HuH-7 (cell line): Measurements from ENCODE around the gene KIF1A.
"Not testable (repeated sequence)": the region's sequence is repeated elsewhere in the genome, so short reads cannot be mapped to it uniquely, and the experiment has no call there.

Experiments
- DNase-seq: peaks from one replicate; pipeline ENCODE4 v3.0.0; 2011; ENCODE audit warnings: low spot score

The KIF1A gene

GRCh38 chr2:240785424-240786335 lies 34.3 kb downstream of the KIF1A start:
- DNase-seq: no peak

- no peak for DNase-seq
Measured at GRCh38 chr2:240784629-240785423, 35.2 kb downstream of the KIF1A start.

- no peak for DNase-seq
Measured at GRCh38 chr2:240783819-240784621, 36.0 kb downstream of the KIF1A start.

GRCh38 chr2:240782886-240783818 lies 36.9 kb downstream of the KIF1A start:
- no peak for DNase-seq

- DNase-seq: no peak
Measured at GRCh38 chr2:240782221-240782885, 37.7 kb downstream of the KIF1A start.

GRCh38 chr2:240781471-240782220 lies 38.4 kb downstream of the KIF1A start:
- DNase-seq: no peak

DNA sequence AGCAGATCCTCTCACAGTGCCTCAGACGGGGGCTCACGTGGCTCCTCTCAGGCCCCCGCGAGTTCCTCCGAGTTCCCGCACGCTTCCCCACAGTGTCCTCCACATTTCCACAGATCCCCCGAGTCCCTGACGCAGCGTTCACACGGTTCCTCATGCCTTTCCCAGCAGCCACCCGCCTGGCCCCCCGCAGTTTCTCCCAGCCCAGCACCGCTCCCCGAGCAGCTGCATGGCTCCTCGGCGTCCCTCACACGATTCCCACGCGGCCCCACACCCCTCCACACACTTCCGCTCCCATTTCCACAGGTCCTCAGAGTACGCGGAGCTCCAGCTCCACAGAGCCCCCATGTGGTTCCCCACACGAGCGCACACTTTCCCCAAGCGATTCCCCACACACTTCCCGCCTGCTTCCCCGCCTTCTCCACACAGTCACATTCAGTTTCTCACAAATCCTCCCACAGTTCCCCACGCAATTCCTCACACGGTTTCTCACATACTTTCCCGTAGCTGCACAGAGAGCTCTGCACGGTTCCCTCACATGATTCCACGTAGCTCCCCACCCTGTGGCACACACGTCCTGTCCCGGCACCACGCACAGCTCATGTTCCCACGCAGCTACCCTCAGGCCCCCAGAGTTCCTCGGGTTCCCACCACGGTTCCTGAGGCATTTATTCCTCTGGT lies 39.9 kb downstream of the KIF1A start:
- no peak for DNase-seq

GRCh38 chr2:240779250-240779832 lies 40.7 kb downstream of the KIF1A start:
- DNase-seq: not testable (repeated sequence)

DNA sequence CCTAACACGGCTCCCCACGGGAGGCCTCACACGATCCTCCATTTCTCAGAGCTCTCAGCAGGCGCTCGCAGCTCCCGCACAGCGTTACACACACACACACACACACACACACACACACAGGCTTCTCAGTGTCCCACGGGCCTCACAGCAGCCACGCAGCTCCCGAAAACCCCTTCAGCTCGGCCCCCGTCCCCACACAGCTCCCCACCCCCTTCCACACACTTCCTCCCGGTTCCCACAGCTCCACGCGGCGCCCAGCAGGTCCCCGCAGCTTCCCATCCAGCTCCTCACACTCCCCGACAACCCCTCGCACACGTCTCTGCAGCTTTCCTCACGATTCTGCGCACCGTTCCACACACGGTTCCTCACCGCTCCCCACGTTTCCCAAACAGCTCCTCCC lies 41.6 kb downstream of the KIF1A start:
- no peak for DNase-seq

GRCh38 chr2:240777456-240778212 lies 42.4 kb downstream of the KIF1A start:
- DNase-seq: no peak

DNA sequence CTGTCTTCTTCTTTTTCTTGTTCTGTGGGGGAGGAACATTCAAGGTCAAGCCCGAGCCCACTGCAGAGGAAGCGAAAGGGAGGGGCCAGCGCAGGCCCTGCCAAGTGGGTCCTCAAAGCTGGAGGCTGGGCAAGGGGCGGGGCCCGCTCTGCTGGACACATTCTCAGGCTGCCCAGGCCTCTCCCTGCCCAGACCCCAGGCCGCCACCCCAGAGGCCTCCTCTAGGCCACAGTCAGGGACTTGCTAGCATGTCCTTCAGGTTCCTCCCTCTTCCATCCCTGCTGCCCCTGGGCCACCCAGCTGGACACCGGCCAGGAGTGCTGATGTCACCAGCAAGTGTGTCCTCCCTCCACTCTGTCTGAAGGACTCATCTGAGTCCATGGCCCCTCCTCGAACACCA lies 44.1 kb downstream of the KIF1A start:
- DNase-seq: no peak

GRCh38 chr2:240774856-240775255 lies 45.2 kb downstream of the KIF1A start:
- DNase-seq: no peak

DNA sequence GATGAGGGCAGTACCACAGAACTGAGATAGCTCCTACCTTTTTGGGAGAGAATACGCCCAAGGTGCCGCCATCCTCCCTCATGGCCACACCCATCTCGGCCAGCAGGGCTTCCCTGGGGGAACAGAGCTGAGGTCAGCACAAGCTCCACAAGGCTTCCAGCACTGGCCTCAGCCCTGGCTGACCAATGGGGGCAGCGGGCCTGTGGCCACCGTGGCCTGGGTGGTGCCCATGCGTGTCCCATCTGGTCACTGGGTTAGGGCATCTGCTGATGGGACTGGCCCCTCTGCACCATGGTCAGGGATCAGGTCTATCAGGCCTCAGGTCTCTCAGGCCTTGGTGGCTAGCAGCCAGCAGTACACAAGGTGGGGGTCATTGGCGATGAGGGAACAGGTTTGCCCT lies 50.9 kb downstream of the KIF1A start:
- DNase-seq: no peak

DNA sequence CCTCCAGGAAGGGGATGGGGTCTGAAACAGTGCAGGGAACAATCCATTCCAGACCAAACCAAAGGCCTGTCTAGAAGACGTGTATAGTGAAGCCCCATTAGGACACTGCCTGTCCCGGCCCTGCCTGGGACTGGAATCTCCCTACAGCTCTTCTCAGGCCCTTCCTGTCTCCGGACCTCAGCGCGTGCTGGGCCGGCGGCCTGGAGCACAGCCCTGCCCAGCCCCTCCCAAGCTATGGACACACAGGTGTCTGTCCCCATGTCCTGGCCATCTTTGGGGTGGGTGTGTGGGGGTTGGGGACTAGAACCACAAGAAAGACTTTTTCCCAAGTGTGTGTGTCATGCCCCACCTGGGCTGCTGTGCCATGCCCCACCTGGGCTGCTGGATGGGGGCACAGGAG lies 51.8 kb downstream of the KIF1A start:
- no peak for DNase-seq

DNA sequence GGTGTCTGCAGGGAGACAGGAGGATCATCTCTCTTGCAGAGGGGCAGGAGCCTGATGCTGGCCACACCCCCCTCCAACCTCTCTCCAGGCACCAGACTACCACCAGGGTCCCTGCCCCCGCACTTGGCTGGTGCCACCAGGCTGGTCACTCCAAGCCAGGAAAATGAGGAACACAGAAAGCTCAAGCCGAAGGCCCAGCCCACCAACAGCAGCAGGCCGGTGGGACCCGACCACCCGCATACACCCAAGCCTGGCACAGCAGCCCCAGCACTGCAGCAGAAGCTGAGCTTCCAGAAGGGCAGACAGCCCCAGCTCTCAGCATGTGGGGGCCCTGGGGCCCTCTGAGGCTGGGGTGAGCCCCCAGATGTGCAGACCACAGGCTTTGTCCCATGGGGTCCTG lies 52.7 kb downstream of the KIF1A start:
- DNase-seq: no peak

DNA sequence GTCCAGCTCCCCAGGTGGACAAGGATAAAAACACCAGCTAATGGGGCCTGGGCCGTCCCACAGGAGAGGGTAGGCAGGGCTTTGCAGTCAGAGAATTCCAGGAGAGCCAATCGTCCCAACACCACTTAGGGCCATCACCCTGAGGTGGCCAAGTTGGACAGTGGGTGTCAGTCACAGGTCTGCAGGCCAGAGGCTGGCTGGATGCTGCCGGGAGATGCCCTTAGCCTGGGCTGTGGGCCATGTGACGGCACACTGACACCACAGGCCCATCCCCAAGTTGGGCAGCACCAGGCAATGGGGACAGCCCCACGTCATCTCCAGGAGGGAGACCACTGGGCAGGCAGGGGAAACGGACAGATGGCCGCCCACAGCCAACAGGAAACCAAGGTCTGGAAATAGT lies 53.9 kb downstream of the KIF1A start:
- no peak for DNase-seq

- DNase-seq: no peak
Measured at GRCh38 chr2:240765007-240765406, 55.0 kb downstream of the KIF1A start.

GRCh38 chr2:240764605-240765004 lies 55.4 kb downstream of the KIF1A start:
- no peak for DNase-seq
